HUES6 (cell line): ENCODE data around the gene GGACT.

ENCODE experiments used
- H3K27ac ChIP-seq: 2 replicates; pipeline ENCODE4 v1.7.0; 2013; ENCODE audit warnings: low read depth, mild to moderate bottlenecking, low read length, inconsistent platforms
- H3K27me3 ChIP-seq: 2 replicates; pipeline ENCODE4 v1.6.1; 2013; ENCODE audit warnings: low read length; ENCODE audit not compliant: control insufficient read depth, insufficient read depth
- H3K36me3 ChIP-seq: 2 replicates; pipeline ENCODE4 v1.6.1; 2013; ENCODE audit warnings: low read length; ENCODE audit not compliant: control insufficient read depth, insufficient read depth
- H3K4me1 ChIP-seq: 2 replicates; pipeline ENCODE4 v1.6.1; 2013; ENCODE audit warnings: low read length; ENCODE audit not compliant: control insufficient read depth, insufficient read depth
- H3K4me3 ChIP-seq: 2 replicates; pipeline ENCODE4 v1.5.1; 2013; ENCODE audit warnings: low read depth, low read length
- H3K9ac ChIP-seq: one replicate; pipeline ENCODE4 v1.6.1; 2013; ENCODE audit warnings: mild to moderate bottlenecking, low read length
- H3K9me3 ChIP-seq: 2 replicates; pipeline ENCODE4 v1.6.1; 2013; ENCODE audit warnings: low read depth, low read length; ENCODE audit not compliant: control insufficient read depth, insufficient read depth

GGACT gene

GRCh38 chr13:100511466-100511865 lies 77.1 kb downstream of the GGACT start:
- peaks cover 67% of the 10 kb centered on the region for H3K4me1 ChIP-seq
- H3K4me3 ChIP-seq = no peak overlapping the region
- no peaks in the 10 kb centered on the region; the same call in 1 of the 2 replicates for H3K27me3 ChIP-seq
- peak overlapping the region; percentile 74 for H3K27ac ChIP-seq
- no peaks in the 10 kb centered on the region for H3K9me3 ChIP-seq
- no peaks in the 10 kb centered on the region for H3K36me3 ChIP-seq
- peak overlapping the region; percentile 50 for H3K9ac ChIP-seq

- peaks cover 65% of the 10 kb centered on the region for H3K4me1 ChIP-seq
Observed at GRCh38 chr13:100510208-100510957, 78.2 kb downstream of the GGACT start.

GRCh38 chr13:100508996-100509395 lies 79.6 kb downstream of the GGACT start:
- Histone ChIP-seq H3K27ac (peak overlapping the region; percentile 92; the same call in 1 of the 2 replicates), H3K36me3 (no peaks in the 10 kb centered on the region), H3K9me3 (no peaks in the 10 kb centered on the region), H3K4me1 (peaks cover 56% of the 10 kb centered on the region), H3K9ac (peak overlapping the region; percentile 52), H3K27me3 (no peaks in the 10 kb centered on the region; the same call in 1 of the 2 replicates), H3K4me3 (no peak overlapping the region)

More at GRCh38 chr13:100510208-100510957, 78.2 kb downstream of the GGACT start:
- Histone ChIP-seq H3K36me3 (no peaks in the 10 kb centered on the region), H3K27ac (peak overlapping the region; percentile 92), H3K27me3 (no peaks in the 10 kb centered on the region; the same call in 1 of the 2 replicates), H3K4me3 (peak overlapping the region; percentile 13; the same call in 1 of the 2 replicates), H3K9ac (peak overlapping the region; percentile 50), H3K9me3 (no peaks in the 10 kb centered on the region)

- H3K4me1 ChIP-seq = peaks cover 51% of the 10 kb centered on the region
- peak overlapping the region; percentile 92; the same call in 1 of the 2 replicates for H3K27ac ChIP-seq
- peak overlapping the region; percentile 5 for H3K9ac ChIP-seq
- H3K9me3 ChIP-seq = no peaks in the 10 kb centered on the region
- H3K4me3 ChIP-seq = no peak overlapping the region
- no peaks in the 10 kb centered on the region for H3K36me3 ChIP-seq
- no peaks in the 10 kb centered on the region; the same call in 1 of the 2 replicates for H3K27me3 ChIP-seq
Observed at GRCh38 chr13:100508455-100508854, 80.1 kb downstream of the GGACT start.

- Histone ChIP-seq H3K36me3 (no peaks in the 10 kb centered on the region), H3K4me3 (no peak overlapping the region), H3K27me3 (no peaks in the 10 kb centered on the region; the same call in 1 of the 2 replicates), H3K9ac (no peak overlapping the region), H3K27ac (no peak overlapping the region), H3K9me3 (no peaks in the 10 kb centered on the region), H3K4me1 (peaks cover 48% of the 10 kb centered on the region)
Observed at GRCh38 chr13:100506600-100507422, 81.8 kb downstream of the GGACT start.

GRCh38 chr13:100506154-100506553 lies 82.4 kb downstream of the GGACT start:
- Histone ChIP-seq H3K4me3 (no peak overlapping the region), H3K27ac (no peak overlapping the region), H3K27me3 (no peaks in the 10 kb centered on the region; the same call in 1 of the 2 replicates), H3K4me1 (peaks cover 42% of the 10 kb centered on the region), H3K9ac (no peak overlapping the region), H3K9me3 (no peaks in the 10 kb centered on the region), H3K36me3 (no peaks in the 10 kb centered on the region)

- no peaks in the 10 kb centered on the region for H3K9me3 ChIP-seq
Observed at GRCh38 chr13:100503622-100504021, 85.0 kb downstream of the GGACT start.

GRCh38 chr13:100502446-100502845 lies 86.1 kb downstream of the GGACT start:
- Histone ChIP-seq H3K4me1 (peaks cover 22% of the 10 kb centered on the region), H3K36me3 (no peaks in the 10 kb centered on the region), H3K4me3 (no peak overlapping the region), H3K9ac (no peak overlapping the region), H3K9me3 (no peaks in the 10 kb centered on the region), H3K27ac (no peak overlapping the region), H3K27me3 (no peaks in the 10 kb centered on the region)

More at GRCh38 chr13:100503622-100504021, 85.0 kb downstream of the GGACT start:
- no peaks in the 10 kb centered on the region for H3K36me3 ChIP-seq
- H3K4me3 ChIP-seq = no peak overlapping the region
- no peaks in the 10 kb centered on the region for H3K27me3 ChIP-seq
- peaks cover 28% of the 10 kb centered on the region for H3K4me1 ChIP-seq
- H3K9ac ChIP-seq = no peak overlapping the region
- no peak overlapping the region for H3K27ac ChIP-seq

- H3K9ac ChIP-seq = no peak overlapping the region
- H3K9me3 ChIP-seq = no peaks in the 10 kb centered on the region
- H3K4me3 ChIP-seq = no peak overlapping the region
- peaks cover 17% of the 10 kb centered on the region for H3K4me1 ChIP-seq
- H3K27ac ChIP-seq = no peak overlapping the region
- no peaks in the 10 kb centered on the region for H3K27me3 ChIP-seq
- H3K36me3 ChIP-seq = no peaks in the 10 kb centered on the region
Observed at GRCh38 chr13:100497389-100497788, 91.2 kb downstream of the GGACT start.

- no peaks in the 10 kb centered on the region for H3K27me3 ChIP-seq
- peaks cover 23% of the 10 kb centered on the region for H3K4me1 ChIP-seq
Observed at GRCh38 chr13:100495455-100495854, 93.1 kb downstream of the GGACT start.

GRCh38 chr13:100493418-100493817 lies 95.2 kb downstream of the GGACT start:
- Histone ChIP-seq H3K27ac (no peak overlapping the region), H3K27me3 (no peaks in the 10 kb centered on the region), H3K9ac (no peak overlapping the region), H3K4me1 (peaks cover 20% of the 10 kb centered on the region), H3K4me3 (no peak overlapping the region), H3K9me3 (no peaks in the 10 kb centered on the region), H3K36me3 (no peaks in the 10 kb centered on the region)

More at GRCh38 chr13:100495455-100495854, 93.1 kb downstream of the GGACT start:
- Histone ChIP-seq H3K9me3 (no peaks in the 10 kb centered on the region), H3K9ac (no peak overlapping the region), H3K27ac (no peak overlapping the region), H3K36me3 (no peaks in the 10 kb centered on the region), H3K4me3 (no peak overlapping the region)
